ENCODE measurements around the gene PRG3.

PRG3 gene

DNA sequence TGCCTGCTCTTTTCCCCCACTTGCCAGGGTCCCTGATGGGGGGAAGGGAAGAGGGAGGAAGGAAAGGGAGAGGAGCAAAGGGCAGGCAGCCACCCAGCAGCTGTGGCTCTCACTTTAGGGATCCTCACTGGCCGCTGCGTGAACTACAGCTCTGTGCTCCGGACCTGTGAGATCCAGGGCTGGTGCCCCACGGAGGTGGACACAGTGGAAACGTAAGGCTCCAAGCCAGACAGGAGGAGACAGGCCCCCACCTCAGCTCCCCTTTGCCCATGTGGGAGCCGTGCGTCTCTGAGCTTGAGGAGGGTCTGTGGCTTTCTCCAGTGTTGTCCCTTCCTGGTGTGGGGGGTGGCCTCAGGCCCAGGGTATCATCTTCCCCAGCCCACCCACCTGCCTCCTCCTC lies 32.9 kb downstream of the PRG3 start:
- Histone ChIP-seq H2AK5ac (ENCODE audit: low read depth, low read length) (no peak overlapping the region), H3K27ac (replicated peaks; ENCODE audit: low read length) (no peak overlapping the region), H3K36me3 (replicated peaks in 1 of 2; ENCODE audit: control insufficient read depth in 2 of 2, insufficient read depth in 2 of 2, low read length in 2 of 2) (no peaks in the 10 kb centered on the region), H3K23ac (ENCODE audit: low read depth, low read length, poor library complexity) (peak overlapping the region; percentile 27), H3K4me1 (ENCODE audit: control insufficient read depth in 2 of 2, insufficient read depth in 1 of 2, low read depth in 1 of 2, low read length in 2 of 2) (peaks cover 10 to 17% of the 10 kb centered on the region in 2 donors), H3K9me3 (replicated peaks in 1 of 2; ENCODE audit: control insufficient read depth in 2 of 2, insufficient read depth in 1 of 2, low read depth in 1 of 2, low read length in 2 of 2) (peaks cover 0 to 8% of the 10 kb centered on the region in 2 donors), H3K27me3 (ENCODE audit: control insufficient read depth in 3 of 3, insufficient read depth in 3 of 3, low read depth in 1 of 3, low read length in 3 of 3) (peaks cover 0 to 12% (median 0%) of the 10 kb centered on the region in 3 experiments), H2BK12ac (ENCODE audit: low read length) (peak overlapping the region; percentile 51), H2BK5ac (ENCODE audit: low read length) (no peak overlapping the region), H2BK120ac (ENCODE audit: low read depth, low read length) (no peak overlapping the region), H3K18ac (ENCODE audit: low read length) (no peak overlapping the region), H3K14ac (ENCODE audit: low read length) (no peak overlapping the region), H3K4me2 (ENCODE audit: insufficient read depth, low read length, poor library complexity, severe bottlenecking) (no peak overlapping the region), H4K8ac (ENCODE audit: low read depth, low read length) (no peak overlapping the region), H3K9ac (ENCODE audit: low read depth, low read length, poor library complexity) (no peak overlapping the region), H3K4ac (ENCODE audit: low read length) (no peak overlapping the region), H4K91ac (ENCODE audit: low read depth, low read length, poor library complexity) (no peak overlapping the region), H2AFZ (ENCODE audit: low read length) (peak overlapping the region; percentile 13), H2BK15ac (ENCODE audit: low read length) (no peak overlapping the region), H3K79me1 (ENCODE audit: low read depth, low read length) (no peaks in the 10 kb centered on the region), H3K4me3 (ENCODE audit: low read length in 2 of 2) (no peak overlapping the region)
- no peak for DNase-seq (ENCODE audit: low spot score)
- no CpG with 5 or more reads among the region's 7 CpGs for WGBS, 2 donors (ENCODE audit: extremely low coverage in 2 of 2, insufficient read length in 2 of 2, insufficient replicate concordance in 1 of 2)

DNA sequence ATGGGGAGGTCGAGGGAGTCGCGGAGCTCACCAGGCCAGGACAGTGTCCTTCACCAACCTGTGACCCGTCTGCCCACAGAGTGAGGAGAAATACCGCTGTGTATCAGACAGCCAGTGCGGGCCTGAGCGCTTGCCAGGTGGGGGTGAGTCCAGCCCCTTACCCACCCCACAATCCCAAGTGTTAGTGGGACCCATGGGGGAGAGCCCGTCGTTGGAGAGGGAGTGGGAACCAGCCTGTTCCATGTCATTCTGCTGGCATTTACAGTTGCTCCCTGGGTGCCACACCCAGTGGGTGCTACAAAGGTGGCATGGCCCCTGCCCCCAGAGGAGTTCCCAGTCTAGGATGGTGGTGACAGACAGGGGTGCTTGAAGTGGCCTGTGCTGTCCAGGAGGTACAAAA lies 33.6 kb downstream of the PRG3 start:
- Histone ChIP-seq H2BK15ac (ENCODE audit: low read length) (no peak overlapping the region), H3K14ac (ENCODE audit: low read length) (no peak overlapping the region), H3K27me3 (ENCODE audit: control insufficient read depth in 3 of 3, insufficient read depth in 3 of 3, low read depth in 1 of 3, low read length in 3 of 3) (peaks cover 0 to 12% (median 0%) of the 10 kb centered on the region in 3 experiments), H2BK120ac (ENCODE audit: low read depth, low read length) (no peak overlapping the region), H2AFZ (ENCODE audit: low read length) (no peak overlapping the region), H3K27ac (replicated peaks; ENCODE audit: low read length) (no peak overlapping the region), H3K9me3 (replicated peaks in 1 of 2; ENCODE audit: control insufficient read depth in 2 of 2, insufficient read depth in 1 of 2, low read depth in 1 of 2, low read length in 2 of 2) (peaks cover 0 to 8% of the 10 kb centered on the region in 2 donors), H4K8ac (ENCODE audit: low read depth, low read length) (no peak overlapping the region), H3K23ac (ENCODE audit: low read depth, low read length, poor library complexity) (no peak overlapping the region), H2BK12ac (ENCODE audit: low read length) (peak overlapping the region; percentile 59), H3K4me1 (ENCODE audit: control insufficient read depth in 2 of 2, insufficient read depth in 1 of 2, low read depth in 1 of 2, low read length in 2 of 2) (peaks cover 6 to 12% of the 10 kb centered on the region in 2 donors), H3K36me3 (replicated peaks in 1 of 2; ENCODE audit: control insufficient read depth in 2 of 2, insufficient read depth in 2 of 2, low read length in 2 of 2) (no peaks in the 10 kb centered on the region), H2AK5ac (ENCODE audit: low read depth, low read length) (no peak overlapping the region), H4K91ac (ENCODE audit: low read depth, low read length, poor library complexity) (no peak overlapping the region), H3K4me2 (ENCODE audit: insufficient read depth, low read length, poor library complexity, severe bottlenecking) (no peak overlapping the region), H3K4me3 (ENCODE audit: low read length in 2 of 2) (no peak overlapping the region), H3K9ac (ENCODE audit: low read depth, low read length, poor library complexity) (no peak overlapping the region), H3K4ac (ENCODE audit: low read length) (no peak overlapping the region), H3K79me1 (ENCODE audit: low read depth, low read length) (no peaks in the 10 kb centered on the region), H2BK5ac (ENCODE audit: low read length) (no peak overlapping the region), H3K18ac (ENCODE audit: low read length) (no peak overlapping the region)
- no CpG with 5 or more reads among the region's 9 CpGs for WGBS, 2 donors (ENCODE audit: extremely low coverage in 2 of 2, insufficient read length in 2 of 2, insufficient replicate concordance in 1 of 2)
- DNase-seq (ENCODE audit: low spot score): no peak

DNA sequence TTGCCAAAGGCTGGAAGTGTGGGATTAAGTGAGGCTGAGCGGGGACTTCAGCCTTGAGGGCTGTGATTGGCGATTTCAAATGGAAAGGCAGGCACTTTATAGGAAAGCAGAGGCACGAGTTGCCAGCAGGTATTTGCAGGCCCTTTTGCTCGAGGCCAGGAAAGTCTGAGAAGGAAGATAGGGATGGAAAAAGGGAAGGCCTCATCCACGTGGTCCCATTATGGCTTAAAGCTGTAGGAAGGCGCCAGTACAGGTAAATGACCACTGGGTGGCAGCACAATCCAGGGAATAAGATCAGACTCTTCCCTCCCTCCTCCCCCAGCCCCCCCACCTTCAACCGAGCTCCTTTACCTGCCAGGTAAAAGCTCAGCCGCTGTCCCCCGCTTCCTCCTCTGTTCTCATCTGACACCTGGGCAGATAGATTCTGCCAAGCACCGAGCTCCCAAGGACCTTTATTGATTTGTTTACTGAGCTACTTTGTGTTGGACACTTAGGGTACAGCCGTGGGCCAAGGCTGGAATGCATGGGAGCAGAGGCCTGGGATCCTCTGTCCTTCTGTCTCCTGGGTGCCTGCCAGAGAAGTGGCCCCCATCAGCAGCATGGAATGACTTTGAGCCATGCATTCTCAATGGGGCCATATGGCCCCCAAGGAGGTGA lies 35.3 kb downstream of the PRG3 start:
- Histone ChIP-seq H3K9ac (ENCODE audit: low read depth, low read length, poor library complexity) (no peak overlapping the region), H3K23ac (ENCODE audit: low read depth, low read length, poor library complexity) (no peak overlapping the region), H3K9me3 (replicated peaks in 1 of 2; ENCODE audit: control insufficient read depth in 2 of 2, insufficient read depth in 1 of 2, low read depth in 1 of 2, low read length in 2 of 2) (peaks cover 0 to 1% of the 10 kb centered on the region in 2 donors), H2BK12ac (ENCODE audit: low read length) (no peak overlapping the region), H4K8ac (ENCODE audit: low read depth, low read length) (no peak overlapping the region), H3K18ac (ENCODE audit: low read length) (no peak overlapping the region), H4K91ac (ENCODE audit: low read depth, low read length, poor library complexity) (no peak overlapping the region), H3K4me3 (ENCODE audit: low read length in 2 of 2) (no peak overlapping the region), H3K79me1 (ENCODE audit: low read depth, low read length) (no peaks in the 10 kb centered on the region), H3K4me1 (ENCODE audit: control insufficient read depth in 2 of 2, insufficient read depth in 1 of 2, low read depth in 1 of 2, low read length in 2 of 2) (peaks cover 6 to 12% of the 10 kb centered on the region in 2 donors), H3K14ac (ENCODE audit: low read length) (no peak overlapping the region), H2AK5ac (ENCODE audit: low read depth, low read length) (no peak overlapping the region), H2BK5ac (ENCODE audit: low read length) (no peak overlapping the region), H2BK15ac (ENCODE audit: low read length) (no peak overlapping the region), H2BK120ac (ENCODE audit: low read depth, low read length) (no peak overlapping the region), H3K36me3 (replicated peaks in 1 of 2; ENCODE audit: control insufficient read depth in 2 of 2, insufficient read depth in 2 of 2, low read length in 2 of 2) (no peaks in the 10 kb centered on the region), H3K4me2 (ENCODE audit: insufficient read depth, low read length, poor library complexity, severe bottlenecking) (no peak overlapping the region), H3K27ac (replicated peaks; ENCODE audit: low read length) (no peak overlapping the region), H3K4ac (ENCODE audit: low read length) (no peak overlapping the region), H2AFZ (ENCODE audit: low read length) (peak overlapping the region; percentile 91), H3K27me3 (ENCODE audit: control insufficient read depth in 3 of 3, insufficient read depth in 3 of 3, low read depth in 1 of 3, low read length in 3 of 3) (peaks cover 0 to 12% (median 0%) of the 10 kb centered on the region in 3 experiments)
- DNase-seq (ENCODE audit: low spot score): peak; percentile 68
- no CpG with 5 or more reads among the region's 11 CpGs for WGBS, 2 donors (ENCODE audit: extremely low coverage in 2 of 2, insufficient read length in 2 of 2, insufficient replicate concordance in 1 of 2)

DNA sequence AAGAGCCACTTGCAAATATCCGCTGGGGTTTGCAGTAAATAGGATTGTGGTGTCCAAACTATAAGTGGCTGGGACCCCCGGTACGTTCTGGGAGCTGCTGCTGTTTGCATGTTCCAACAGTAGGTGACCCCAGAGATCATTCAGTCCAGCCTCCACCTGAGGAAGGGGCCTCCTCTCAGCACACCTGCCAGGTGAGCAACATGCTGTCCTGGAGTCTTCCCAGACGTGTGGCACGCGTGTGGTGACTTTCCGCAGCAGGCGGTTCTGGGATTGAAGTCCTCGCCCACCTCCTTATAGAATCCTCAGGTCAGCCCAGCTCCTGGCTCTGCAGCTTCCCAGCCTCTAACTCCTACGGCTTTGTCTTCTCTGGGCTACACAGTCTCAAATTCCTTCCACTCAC lies 36.1 kb downstream of the PRG3 start:
- Histone ChIP-seq H2AK5ac (ENCODE audit: low read depth, low read length) (no peak overlapping the region), H3K4me2 (ENCODE audit: insufficient read depth, low read length, poor library complexity, severe bottlenecking) (no peak overlapping the region), H3K4me3 (ENCODE audit: low read length in 2 of 2) (no peak overlapping the region), H4K91ac (ENCODE audit: low read depth, low read length, poor library complexity) (no peak overlapping the region), H3K4me1 (ENCODE audit: control insufficient read depth in 2 of 2, insufficient read depth in 1 of 2, low read depth in 1 of 2, low read length in 2 of 2) (peaks cover 13 to 15% of the 10 kb centered on the region in 2 donors), H3K14ac (ENCODE audit: low read length) (no peak overlapping the region), H3K18ac (ENCODE audit: low read length) (no peak overlapping the region), H3K27ac (replicated peaks; ENCODE audit: low read length) (no peak overlapping the region), H3K9me3 (replicated peaks in 1 of 2; ENCODE audit: control insufficient read depth in 2 of 2, insufficient read depth in 1 of 2, low read depth in 1 of 2, low read length in 2 of 2) (no peaks in the 10 kb centered on the region), H3K79me1 (ENCODE audit: low read depth, low read length) (no peaks in the 10 kb centered on the region), H3K9ac (ENCODE audit: low read depth, low read length, poor library complexity) (no peak overlapping the region), H2BK120ac (ENCODE audit: low read depth, low read length) (no peak overlapping the region), H2BK15ac (ENCODE audit: low read length) (no peak overlapping the region), H2BK5ac (ENCODE audit: low read length) (no peak overlapping the region), H3K36me3 (replicated peaks in 1 of 2; ENCODE audit: control insufficient read depth in 2 of 2, insufficient read depth in 2 of 2, low read length in 2 of 2) (no peaks in the 10 kb centered on the region), H4K8ac (ENCODE audit: low read depth, low read length) (no peak overlapping the region), H3K27me3 (ENCODE audit: control insufficient read depth in 3 of 3, insufficient read depth in 3 of 3, low read depth in 1 of 3, low read length in 3 of 3) (peaks cover 0 to 12% (median 0%) of the 10 kb centered on the region in 3 experiments), H2BK12ac (ENCODE audit: low read length) (no peak overlapping the region), H3K4ac (ENCODE audit: low read length) (no peak overlapping the region), H3K23ac (ENCODE audit: low read depth, low read length, poor library complexity) (no peak overlapping the region), H2AFZ (ENCODE audit: low read length) (peak overlapping the region; percentile 91)
- no peak for DNase-seq (ENCODE audit: low spot score)
- WGBS, 2 donors (ENCODE audit: extremely low coverage in 2 of 2, insufficient read length in 2 of 2, insufficient replicate concordance in 1 of 2): no CpG with 5 or more reads among the region's 10 CpGs
